Mucosa of rectum (tissue), 2 donors: Measurements from ENCODE around the gene PRR23B.

Experiments
- H3K27ac ChIP-seq, 2 donors: one replicate each; pipeline ENCODE4 v1.7.0; 2013; ENCODE audit warnings: inconsistent platforms in 2 of 2, low read depth in 2 of 2, low read length in 2 of 2
- H3K27me3 ChIP-seq, 2 donors: one replicate each; pipeline ENCODE4 v1.7.0; 2013; ENCODE audit warnings: low read length in 2 of 2; ENCODE audit not compliant: control insufficient read depth in 2 of 2, insufficient read depth in 2 of 2
- H3K36me3 ChIP-seq, 2 donors: one replicate each; pipeline ENCODE4 v1.7.0; 2013; ENCODE audit warnings: low read length in 2 of 2; ENCODE audit not compliant: control insufficient read depth in 2 of 2, insufficient read depth in 2 of 2
- H3K4me1 ChIP-seq, 2 donors: one replicate each; pipeline ENCODE4 v1.7.0; 2013; ENCODE audit warnings: low read length in 2 of 2, mild to moderate bottlenecking in 1 of 2; ENCODE audit not compliant: control insufficient read depth in 2 of 2, insufficient read depth in 2 of 2
- H3K4me3 ChIP-seq, 2 donors: one replicate each; pipeline ENCODE4 v1.7.0; 2013; ENCODE audit warnings: low read length in 2 of 2
- H3K9ac ChIP-seq, 2 donors: one replicate each; pipeline ENCODE4 v1.7.0; 2013; ENCODE audit warnings: low read length in 2 of 2, low read depth in 1 of 2, mild to moderate bottlenecking in 1 of 2
- H3K9me3 ChIP-seq, 2 donors: one replicate each; pipeline ENCODE4 v1.7.0; 2013; ENCODE audit warnings: low read length in 2 of 2; ENCODE audit not compliant: control insufficient read depth in 2 of 2
- donor health status: healthy.
- donor health status: Normal muscosa, but diverticular disease.

PRR23B gene

DNA sequence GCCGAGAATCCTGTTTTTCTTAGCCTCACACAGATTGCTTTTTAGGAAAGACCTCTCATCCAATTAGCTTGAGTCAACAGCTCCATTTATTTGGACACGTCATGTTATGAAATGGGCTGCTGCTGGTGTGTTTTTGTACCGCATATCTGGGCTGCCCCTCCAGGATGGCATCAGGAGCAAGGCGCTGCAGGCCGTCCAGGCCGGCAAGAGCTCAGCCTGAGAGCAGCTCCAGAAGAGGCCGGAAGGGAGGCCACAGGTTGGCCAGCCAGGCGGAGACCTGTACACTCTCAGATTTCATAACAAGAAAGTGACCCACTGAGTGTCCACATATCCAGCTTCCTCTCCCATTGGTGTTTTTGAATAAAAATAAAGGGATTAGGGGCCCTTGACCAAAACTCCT is 45.4 kb downstream of the PRR23B start:
- Histone ChIP-seq H3K27me3 (peaks cover 0 to 14% of the 10 kb centered on the region in 2 donors), H3K27ac (no peak overlapping the region), H3K4me3 (no peak overlapping the region), H3K36me3 (no peaks in the 10 kb centered on the region), H3K4me1 (no peaks in the 10 kb centered on the region), H3K9ac (no peak overlapping the region), H3K9me3 (no peaks in the 10 kb centered on the region)

DNA sequence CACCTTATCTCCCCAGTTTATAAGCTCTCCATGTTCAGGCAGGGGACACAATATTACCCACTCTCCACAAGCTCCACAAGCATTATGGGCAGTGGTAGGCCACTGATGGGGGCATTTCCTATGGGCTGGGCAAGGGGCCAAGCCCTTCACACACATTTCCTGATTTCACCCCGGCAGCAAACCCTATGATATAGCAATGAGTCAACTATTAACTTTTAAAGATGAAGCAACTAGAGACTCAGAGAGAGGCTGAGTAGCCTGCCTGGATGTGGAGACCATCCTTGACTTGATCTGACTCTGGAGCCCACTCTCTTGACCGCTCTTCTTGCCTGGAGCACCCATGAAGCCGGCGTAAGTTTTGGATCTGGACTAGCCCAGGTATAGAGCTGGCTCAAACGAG is 46.3 kb downstream of the PRR23B start:
- Histone ChIP-seq H3K4me1 (no peaks in the 10 kb centered on the region), H3K4me3 (no peak overlapping the region), H3K27ac (no peak overlapping the region), H3K9ac (no peak overlapping the region), H3K36me3 (no peaks in the 10 kb centered on the region), H3K9me3 (no peaks in the 10 kb centered on the region), H3K27me3 (peaks cover 0 to 14% of the 10 kb centered on the region in 2 donors)

DNA sequence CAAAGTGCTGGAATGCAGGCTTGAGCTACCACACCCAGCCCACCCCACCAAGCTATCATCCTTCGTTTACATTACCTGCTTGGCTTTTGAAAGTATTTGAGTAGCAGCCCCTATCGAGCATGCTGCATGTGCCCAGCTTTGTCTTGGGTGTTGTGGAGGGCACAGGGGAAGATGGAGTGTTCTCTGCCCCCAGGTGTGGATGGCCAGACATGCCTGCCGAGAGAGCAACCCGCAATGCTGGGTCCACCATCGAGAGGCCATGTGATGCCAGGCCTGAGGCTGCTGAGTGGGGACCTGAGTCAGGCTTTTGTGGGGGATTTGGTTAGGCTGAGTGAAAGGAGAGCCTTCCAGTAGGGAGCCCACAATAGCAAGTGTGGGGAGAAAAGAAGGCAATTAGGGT is 47.8 kb downstream of the PRR23B start:
- Histone ChIP-seq H3K4me1 (no peaks in the 10 kb centered on the region), H3K4me3 (no peak overlapping the region), H3K27me3 (peaks cover 0 to 14% of the 10 kb centered on the region in 2 donors), H3K36me3 (no peaks in the 10 kb centered on the region), H3K9ac (no peak overlapping the region), H3K27ac (no peak overlapping the region), H3K9me3 (no peaks in the 10 kb centered on the region)

DNA sequence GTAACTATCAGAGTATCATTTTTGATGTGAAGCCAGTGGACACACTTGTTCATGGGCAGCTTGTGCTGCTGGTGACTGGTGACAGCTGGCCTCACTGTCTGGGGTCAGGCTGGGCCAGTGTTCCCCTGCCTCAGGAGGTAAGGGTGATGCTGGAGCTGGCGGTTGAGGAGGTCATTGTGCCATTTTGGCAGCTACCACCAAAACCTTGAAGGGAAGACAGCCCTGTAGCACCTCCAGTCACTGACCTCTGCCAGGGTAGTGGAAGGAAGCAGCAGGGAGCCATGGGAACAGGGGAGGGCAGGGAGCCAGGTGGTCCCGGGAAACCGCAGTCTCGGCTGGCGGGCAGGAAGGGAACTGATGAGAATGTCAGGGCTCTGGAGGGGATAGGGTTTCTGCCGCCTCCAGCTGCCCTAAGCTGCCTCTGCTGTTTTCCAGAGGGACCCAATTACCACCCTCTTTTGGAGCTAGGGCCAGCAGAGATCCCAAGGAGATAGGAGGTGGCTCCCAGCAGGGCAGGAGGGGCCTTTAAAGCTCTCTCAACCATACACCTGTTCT is 48.9 kb downstream of the PRR23B start:
- Histone ChIP-seq H3K9me3 (no peaks in the 10 kb centered on the region), H3K27ac (no peak overlapping the region), H3K9ac (no peak overlapping the region), H3K27me3 (peaks cover 0 to 14% of the 10 kb centered on the region in 2 donors), H3K36me3 (no peaks in the 10 kb centered on the region), H3K4me1 (no peaks in the 10 kb centered on the region), H3K4me3 (no peak overlapping the region)
